ENCODE measurements around the gene DRAXIN. TPM values are rescaled to one million over a fixed set of nuclear protein-coding genes. Genes with fewer than 3 reads are reported as not detected.

Gene DRAXIN
- under 1 TPM in 1 of 4 donors, not detected in 3; 0.17 TPM for total RNA-seq

- TF ChIP-seq CTCF (IDR thresholded peaks at IDR 0.05; ENCODE audit: low read depth) = no peak
These were observed at the start of gene DRAXIN for GRCh38 chr1:11691302-11691914. DRAXIN (plus strand) TSS chr1:11691710; CDS start chr1:11706259, 14,549 bp downstream.

GRCh38 chr1:11641776-11642305 lies 49.7 kb upstream of the DRAXIN start:
- TF ChIP-seq CTCF (IDR thresholded peaks at IDR 0.05; ENCODE audit: low read depth) = no peak

- no peak for TF ChIP-seq CTCF (IDR thresholded peaks at IDR 0.05; ENCODE audit: low read depth)
These were observed 47.7 kb upstream of the DRAXIN start for GRCh38 chr1:11643782-11644181.

DNA sequence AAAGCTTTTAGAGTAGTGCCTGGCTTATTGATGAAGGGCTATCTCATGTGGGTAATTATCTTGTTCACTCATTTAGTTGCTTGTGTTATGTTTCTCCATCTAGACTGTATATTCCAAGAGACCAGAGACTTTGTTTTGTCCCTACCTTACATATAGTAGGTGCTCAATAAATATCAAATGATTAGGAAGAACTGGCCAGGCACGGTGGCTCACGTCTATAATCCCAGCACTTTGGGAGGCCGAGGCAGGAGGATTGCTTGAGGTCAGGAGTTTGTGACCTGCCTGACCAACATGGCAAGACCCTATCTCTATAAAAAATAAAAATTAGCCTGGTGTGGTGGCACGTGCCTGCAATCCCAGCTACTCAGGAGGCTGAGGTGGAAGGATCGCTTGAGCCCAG lies 46.2 kb upstream of the DRAXIN start:
- no peak for TF ChIP-seq CTCF (IDR thresholded peaks at IDR 0.05; ENCODE audit: low read depth)

- TF ChIP-seq CTCF (IDR thresholded peaks at IDR 0.05; ENCODE audit: low read depth) = no peak
These were observed 45.7 kb upstream of the DRAXIN start for GRCh38 chr1:11645670-11646265.

DNA sequence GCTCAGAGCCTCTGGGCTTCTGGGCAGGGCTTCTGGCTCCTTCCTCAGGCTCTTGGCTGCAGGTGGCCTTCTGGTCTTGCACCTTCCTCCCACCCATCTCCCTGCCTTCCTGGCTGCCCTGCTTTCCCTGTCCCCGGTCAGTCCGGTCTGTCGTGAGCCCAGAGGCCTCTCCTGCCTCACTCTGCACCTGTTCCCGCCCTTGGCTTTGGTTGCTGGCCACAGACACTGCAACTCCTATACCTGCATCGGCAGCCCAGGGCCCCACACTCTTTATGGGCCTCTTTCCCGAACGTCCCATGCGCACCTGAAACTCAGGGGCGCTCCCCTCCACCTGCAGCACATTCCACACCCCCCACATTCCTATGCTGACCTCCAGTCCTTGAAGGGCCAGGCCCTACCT lies 45.2 kb upstream of the DRAXIN start:
- no peak for TF ChIP-seq CTCF (IDR thresholded peaks at IDR 0.05; ENCODE audit: low read depth)

GRCh38 chr1:11647333-11647732 lies 44.2 kb upstream of the DRAXIN start:
- no peak for TF ChIP-seq CTCF (IDR thresholded peaks at IDR 0.05; ENCODE audit: low read depth)
